ENCODE measurements around the gene DDX41.
"Not testable (repeated sequence)": the region's sequence is repeated elsewhere in the genome, so short reads cannot be mapped to it uniquely, and the experiment has no call there.

DDX41 gene

GRCh38 chr5:177498013-177498787 lies 18.6 kb downstream of the DDX41 start:
- DNase-seq (ENCODE audit: low spot score), result no peak

- peak; percentile 98 for DNase-seq (ENCODE audit: low spot score)
Measured at GRCh38 chr5:177497292-177498012, 19.3 kb downstream of the DDX41 start, which contains the start of gene PDLIM7. TSS of gene PDLIM7 (minus strand) at chr5:177497604. CDS start at chr5:177496512, 1,092 bp downstream.

GRCh38 chr5:177496727-177497291 lies 20.0 kb downstream of the DDX41 start:
- peak; percentile 91 for DNase-seq (ENCODE audit: low spot score)

GRCh38 chr5:177496070-177496726 lies 20.6 kb downstream of the DDX41 start:
- peak; percentile 65 for DNase-seq (ENCODE audit: low spot score)

- DNase-seq (ENCODE audit: low spot score), result peak; percentile 87
Measured at GRCh38 chr5:177495243-177496060, 21.3 kb downstream of the DDX41 start.

- peak; percentile 91 for DNase-seq (ENCODE audit: low spot score)
Measured at GRCh38 chr5:177494346-177495195, 22.2 kb downstream of the DDX41 start.

GRCh38 chr5:177493795-177494345 lies 22.9 kb downstream of the DDX41 start:
- no peak for DNase-seq (ENCODE audit: low spot score)

- no peak for DNase-seq (ENCODE audit: low spot score)
Measured at GRCh38 chr5:177492841-177493240, 23.9 kb downstream of the DDX41 start.

GRCh38 chr5:177491983-177492746 lies 24.6 kb downstream of the DDX41 start:
- DNase-seq (ENCODE audit: low spot score), result no peak

- peak; percentile 85 for DNase-seq (ENCODE audit: low spot score)
Measured at GRCh38 chr5:177491429-177491945, 25.3 kb downstream of the DDX41 start.

GRCh38 chr5:177490992-177491391 lies 25.8 kb downstream of the DDX41 start:
- DNase-seq (ENCODE audit: low spot score), result no peak

GRCh38 chr5:177490311-177490991 lies 26.3 kb downstream of the DDX41 start:
- no peak for DNase-seq (ENCODE audit: low spot score)

- no peak for DNase-seq (ENCODE audit: low spot score)
Measured at GRCh38 chr5:177489119-177489716, 27.5 kb downstream of the DDX41 start.

GRCh38 chr5:177487975-177488374 lies 28.8 kb downstream of the DDX41 start:
- DNase-seq (ENCODE audit: low spot score), result no peak

GRCh38 chr5:177487144-177487543 lies 29.6 kb downstream of the DDX41 start:
- no peak for DNase-seq (ENCODE audit: low spot score)

- DNase-seq (ENCODE audit: low spot score), result no peak
Measured at GRCh38 chr5:177486256-177486655, 30.5 kb downstream of the DDX41 start.

GRCh38 chr5:177485753-177486152 lies 31.0 kb downstream of the DDX41 start:
- not testable (repeated sequence) for DNase-seq (ENCODE audit: low spot score)

GRCh38 chr5:177484902-177485549 lies 31.7 kb downstream of the DDX41 start:
- DNase-seq (ENCODE audit: low spot score), result no peak
